Rectal smooth muscle tissue (tissue), 1 donor: ENCODE data around the gene DIP2C.
"Not testable (repeated sequence)": the region's sequence is repeated elsewhere in the genome, so short reads cannot be mapped to it uniquely, and the experiment has no call there.

Source experiments
- H3K27ac ChIP-seq: one replicate; pipeline ENCODE4 v1.7.0; 2013; ENCODE audit warnings: low read depth, low read length, inconsistent platforms
- H3K27me3 ChIP-seq: one replicate; pipeline ENCODE4 v1.7.0; 2013; ENCODE audit warnings: low read length; ENCODE audit not compliant: control insufficient read depth, insufficient read depth
- H3K36me3 ChIP-seq: one replicate; pipeline ENCODE4 v1.7.0; 2013; ENCODE audit warnings: low read length; ENCODE audit not compliant: control insufficient read depth, insufficient read depth
- H3K4me1 ChIP-seq: one replicate; pipeline ENCODE4 v1.7.0; 2013; ENCODE audit warnings: low read length; ENCODE audit not compliant: control insufficient read depth, insufficient read depth
- H3K4me3 ChIP-seq: one replicate; pipeline ENCODE4 v1.7.0; 2013; ENCODE audit warnings: low read length
- H3K9ac ChIP-seq: one replicate; pipeline ENCODE4 v1.7.0; 2013; ENCODE audit warnings: low read length

Gene DIP2C

GRCh38 chr10:679556-679955 lies 9.9 kb downstream of the DIP2C start:
- Histone ChIP-seq H3K4me1 (peaks cover 30% of the 10 kb centered on the region), H3K27me3 (no peaks in the 10 kb centered on the region), H3K9ac (no peak overlapping the region), H3K36me3 (no peaks in the 10 kb centered on the region), H3K4me3 (no peak overlapping the region), H3K27ac (peak overlapping the region; percentile 74)

DNA sequence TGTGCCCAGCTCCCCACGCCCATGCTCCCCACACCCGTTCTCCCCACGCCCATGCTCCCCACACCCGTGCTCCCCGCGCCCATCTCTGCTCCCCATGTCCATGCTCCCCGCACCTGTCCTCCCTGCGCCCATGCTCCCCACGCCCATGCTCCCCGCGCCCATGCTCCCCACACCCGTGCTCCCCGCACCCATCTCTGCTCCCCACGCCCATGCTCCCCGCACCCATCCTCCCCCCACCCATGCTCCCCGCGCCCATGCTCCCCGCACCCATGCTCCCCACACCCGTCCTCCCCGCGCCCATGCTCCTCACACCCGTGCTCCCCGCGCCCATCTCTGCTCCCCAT lies 10.8 kb downstream of the DIP2C start:
- not testable (repeated sequence) for H3K36me3 ChIP-seq, H3K27me3 ChIP-seq, H3K4me3 ChIP-seq, H3K9ac ChIP-seq, H3K27ac ChIP-seq
- H3K4me1 ChIP-seq, result peaks cover 22% of the 10 kb centered on the region

GRCh38 chr10:677750-678661 lies 11.5 kb downstream of the DIP2C start:
- Histone ChIP-seq H3K27ac (peak overlapping the region; percentile 9), H3K36me3 (no peaks in the 10 kb centered on the region), H3K9ac (no peak overlapping the region), H3K4me1 (peaks cover 27% of the 10 kb centered on the region), H3K4me3 (no peak overlapping the region), H3K27me3 (no peaks in the 10 kb centered on the region)

GRCh38 chr10:677038-677437 lies 12.4 kb downstream of the DIP2C start:
- H3K36me3 ChIP-seq, result no peaks in the 10 kb centered on the region
- H3K27me3 ChIP-seq, result no peaks in the 10 kb centered on the region
- no peak overlapping the region for H3K27ac ChIP-seq
- H3K4me3 ChIP-seq, result no peak overlapping the region
- H3K9ac ChIP-seq, result no peak overlapping the region
- H3K4me1 ChIP-seq, result peaks cover 22% of the 10 kb centered on the region

- Histone ChIP-seq H3K4me3 (no peak overlapping the region), H3K4me1 (peaks cover 22% of the 10 kb centered on the region), H3K36me3 (no peaks in the 10 kb centered on the region), H3K27me3 (no peaks in the 10 kb centered on the region), H3K9ac (no peak overlapping the region), H3K27ac (no peak overlapping the region)
Measured at GRCh38 chr10:676178-676577, 13.3 kb downstream of the DIP2C start.

- Histone ChIP-seq H3K36me3 (no peaks in the 10 kb centered on the region), H3K9ac (no peak overlapping the region), H3K27me3 (no peaks in the 10 kb centered on the region), H3K4me3 (no peak overlapping the region), H3K4me1 (peaks cover 15% of the 10 kb centered on the region), H3K27ac (no peak overlapping the region)
Measured at GRCh38 chr10:675532-675931, 13.9 kb downstream of the DIP2C start.

GRCh38 chr10:673492-673891 lies 16.0 kb downstream of the DIP2C start:
- Histone ChIP-seq H3K4me1 (peaks cover 7% of the 10 kb centered on the region), H3K4me3 (no peak overlapping the region), H3K27me3 (no peaks in the 10 kb centered on the region), H3K27ac (no peak overlapping the region), H3K36me3 (no peaks in the 10 kb centered on the region), H3K9ac (no peak overlapping the region)

GRCh38 chr10:672992-673391 lies 16.5 kb downstream of the DIP2C start:
- Histone ChIP-seq H3K27ac (peak overlapping the region; percentile 8), H3K4me3 (no peak overlapping the region), H3K36me3 (no peaks in the 10 kb centered on the region), H3K27me3 (no peaks in the 10 kb centered on the region), H3K9ac (no peak overlapping the region), H3K4me1 (peaks cover 7% of the 10 kb centered on the region)

GRCh38 chr10:672203-672602 lies 17.3 kb downstream of the DIP2C start:
- Histone ChIP-seq H3K4me1 (peaks cover 12% of the 10 kb centered on the region), H3K27me3 (no peaks in the 10 kb centered on the region), H3K36me3 (no peaks in the 10 kb centered on the region), H3K9ac (no peak overlapping the region), H3K27ac (no peak overlapping the region), H3K4me3 (no peak overlapping the region)

- Histone ChIP-seq H3K36me3 (no peaks in the 10 kb centered on the region), H3K4me1 (peaks cover 20% of the 10 kb centered on the region), H3K9ac (no peak overlapping the region), H3K27ac (no peak overlapping the region), H3K27me3 (no peaks in the 10 kb centered on the region), H3K4me3 (no peak overlapping the region)
Measured at GRCh38 chr10:670990-671389, 18.5 kb downstream of the DIP2C start.

DNA sequence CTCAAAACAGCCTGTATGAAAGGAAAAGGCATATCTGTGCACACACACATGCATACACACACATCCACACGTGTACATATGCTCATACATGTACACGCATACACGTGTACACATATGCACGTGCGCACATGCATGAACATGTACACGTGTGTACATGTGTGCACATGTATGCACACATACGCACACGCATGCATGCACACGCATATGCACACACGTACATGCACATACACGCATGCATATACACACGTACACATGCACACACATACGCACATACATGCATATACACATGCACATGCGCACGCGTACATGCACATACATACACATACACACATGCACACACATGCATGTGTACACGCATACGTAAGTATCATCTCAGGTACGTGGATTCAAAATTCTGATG lies 19.4 kb downstream of the DIP2C start:
- Histone ChIP-seq H3K4me3 (no peak overlapping the region), H3K9ac (no peak overlapping the region), H3K27me3 (no peaks in the 10 kb centered on the region), H3K27ac (peak overlapping the region; percentile 4), H3K36me3 (no peaks in the 10 kb centered on the region), H3K4me1 (peaks cover 25% of the 10 kb centered on the region)

DNA sequence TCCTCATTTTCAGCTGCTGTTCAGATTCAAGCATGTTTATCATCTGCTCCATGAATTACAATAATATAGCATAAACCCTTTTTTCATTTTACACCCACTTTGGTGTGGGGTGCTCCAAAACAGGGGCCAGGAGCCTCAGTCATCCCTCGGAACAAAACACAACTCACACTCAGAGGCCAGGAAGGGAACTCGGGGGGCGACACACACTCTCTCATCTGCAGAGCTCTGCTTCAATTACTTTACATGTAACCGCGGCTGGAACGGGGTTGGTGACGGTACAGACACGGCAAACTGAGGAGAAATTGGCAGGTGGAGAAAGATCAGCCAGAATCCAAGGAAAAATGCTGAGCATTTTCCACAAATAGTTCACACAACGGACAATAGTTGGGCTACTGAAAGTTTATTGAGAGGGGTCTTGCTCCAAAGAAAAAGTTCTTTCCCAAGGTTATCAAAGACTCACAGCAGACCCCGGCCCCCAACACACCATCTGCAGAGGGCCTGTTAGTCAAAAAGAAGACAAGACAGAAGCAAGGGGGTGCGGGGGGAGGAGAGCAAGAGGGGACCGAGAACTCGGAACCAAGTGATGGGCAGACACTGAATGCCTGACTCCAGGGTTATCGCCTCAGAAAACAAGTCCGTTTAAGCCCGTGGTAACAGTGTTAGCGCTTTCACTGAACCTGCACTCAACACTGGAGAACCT lies 20.5 kb downstream of the DIP2C start:
- Histone ChIP-seq H3K9ac (no peak overlapping the region), H3K4me1 (peaks cover 31% of the 10 kb centered on the region), H3K27me3 (no peaks in the 10 kb centered on the region)

More for the DNA sequence above, 20.5 kb downstream of the DIP2C start:
- Histone ChIP-seq H3K27ac (no peak overlapping the region), H3K4me3 (no peak overlapping the region), H3K36me3 (no peaks in the 10 kb centered on the region)
